H1 (cell line): Measurements from ENCODE around the gene RPUSD4. TPM values are rescaled to one million over a fixed set of nuclear protein-coding genes. Genes with fewer than 3 reads are reported as not detected.

Experiments used
- CTCF ChIA-PET: fragments of 300-600 bp; sonication (Branson Sonifier 250); formaldehyde crosslinking; loops from one replicate; lab custom pipeline; 2021; ENCODE audit not compliant: partially characterized antibody; lab: Charles Lee
- POLR2A ChIA-PET: fragments of 300-600 bp; sonication (Branson Sonifier 250); formaldehyde crosslinking; loops from one replicate; lab custom pipeline; 2021; ENCODE audit warnings: inconsistent platforms; ENCODE audit not compliant: partially characterized antibody; lab: Charles Lee
- DNase-seq, 2 experiments: peaks; one replicate each; pipeline versions ENCODE4 v3.0.0 to v3.0.0-alpha.2; 2010 to 2022; ENCODE audit warnings: low spot score in 2 of 2, low read depth in 1 of 2, mixed read lengths in 1 of 2
- FAIRE-seq: peaks from 2 replicates; lab custom pipeline; 2011; peaks lifted over from hg19 to GRCh38; lab: Jason Lieb, UNC
- H2AFZ ChIP-seq: 2 replicates; pipeline ENCODE4 v1.8.1; 2012; ENCODE audit warnings: low read length, inconsistent platforms
- H2AK5ac ChIP-seq: 2 replicates; pipeline ENCODE4 v1.6.1; 2013; ENCODE audit warnings: low read depth, low read length
- H2BK120ac ChIP-seq: replicated peaks from 2 replicates; pipeline ENCODE3; 2013; ENCODE audit warnings: low read depth, low read length, inconsistent platforms
- H2BK12ac ChIP-seq: 2 replicates; pipeline ENCODE4 v1.6.1; 2013; ENCODE audit warnings: low read depth, low read length
- H2BK15ac ChIP-seq: 2 replicates; pipeline ENCODE4 v1.6.1; 2013; ENCODE audit warnings: low read length
- H2BK20ac ChIP-seq: 2 replicates; pipeline ENCODE4 v1.6.1; 2013; ENCODE audit warnings: low read length
- H2BK5ac ChIP-seq: 2 replicates; pipeline ENCODE4 v1.6.1; 2013; ENCODE audit warnings: low read depth, low read length
- H3K14ac ChIP-seq: 2 replicates; pipeline ENCODE4 v1.6.1; 2013; ENCODE audit warnings: inconsistent platforms; ENCODE audit not compliant: insufficient read length
- H3K18ac ChIP-seq: 2 replicates; pipeline ENCODE4 v1.6.1; 2013; ENCODE audit warnings: low read length; ENCODE audit errors: extremely low read depth
- H3K23ac ChIP-seq: 2 replicates; pipeline ENCODE4 v1.6.1; 2013; ENCODE audit warnings: inconsistent platforms; ENCODE audit not compliant: insufficient read length
- H3K23me2 ChIP-seq: 2 replicates; pipeline ENCODE4 v1.6.1; 2013; ENCODE audit warnings: low read depth, low read length
- H3K27ac ChIP-seq: 2 replicates; pipeline ENCODE4 v1.6.1; 2011; ENCODE audit warnings: low read depth, low read length, inconsistent platforms
- H3K27me3 ChIP-seq, 4 experiments: replicated peaks in 1 of 4; 1 replicate in 1 of 4; 2 replicates in 3 of 4; pipeline versions ENCODE4 v1.6.1 to v1.8.1; 2011 to 2013; ENCODE audit warnings: low read length in 3 of 4, mild to moderate bottlenecking in 3 of 4, inconsistent platforms in 2 of 4, mixed read lengths in 2 of 4, moderate library complexity in 1 of 4; ENCODE audit not compliant: control insufficient read depth in 3 of 4, insufficient read depth in 3 of 4; ENCODE audit errors: extremely low read depth in 1 of 4
- H3K36me3 ChIP-seq, 4 experiments: 2 replicates each; pipeline versions ENCODE4 v1.6.1 to v1.8.1; 2011 to 2013; ENCODE audit warnings: mild to moderate bottlenecking in 4 of 4, low read length in 3 of 4, moderate library complexity in 2 of 4, control low read depth in 1 of 4, inconsistent platforms in 1 of 4; ENCODE audit not compliant: insufficient read depth in 4 of 4, control insufficient read depth in 2 of 4
- H3K4ac ChIP-seq: replicated peaks from 2 replicates; pipeline ENCODE3; 2013; ENCODE audit warnings: low read length, low read depth, mixed read lengths, inconsistent platforms; ENCODE audit not compliant: insufficient read length
- H3K4me1 ChIP-seq, 4 experiments: replicated peaks in 1 of 4; 1 replicate in 1 of 4; 2 replicates in 3 of 4; pipeline versions ENCODE4 v1.6.1 to v1.8.1; 2011 to 2013; ENCODE audit warnings: low read length in 3 of 4, inconsistent platforms in 2 of 4, mixed read lengths in 1 of 4; ENCODE audit not compliant: insufficient read depth in 4 of 4, control insufficient read depth in 3 of 4
- H3K4me2 ChIP-seq, 2 experiments: 2 replicates each; pipeline versions ENCODE4 v1.6.1 to v1.8.1; 2011 to 2013; ENCODE audit warnings: low read depth in 2 of 2, low read length in 2 of 2, control low read depth in 1 of 2, inconsistent platforms in 1 of 2, mild to moderate bottlenecking in 1 of 2; ENCODE audit not compliant: insufficient read depth in 1 of 2
- H3K4me3 ChIP-seq, 4 experiments: fragments of 200-600, 300-600 bp in 1 of 4; sonication (generic), shearing (Covaris generic), sonication (Bioruptor Twin) in 1 of 4; 2 replicates each; pipeline versions ENCODE4 v1.5.1 to v1.8.1; 2011 to 2016; ENCODE audit warnings: low read length in 4 of 4, low read depth in 3 of 4, control low read depth in 2 of 4, inconsistent platforms in 2 of 4, mild to moderate bottlenecking in 2 of 4, mixed read lengths in 1 of 4, moderate library complexity in 1 of 4; ENCODE audit not compliant: insufficient read depth in 2 of 4; ENCODE audit errors: extremely low read depth in 1 of 4
- H3K56ac ChIP-seq: replicated peaks from 2 replicates; pipeline ENCODE3; 2013; ENCODE audit warnings: low read depth, mild to moderate bottlenecking, mixed read lengths, low read length, inconsistent platforms; ENCODE audit not compliant: insufficient read length
- H3K79me1 ChIP-seq: 2 replicates; pipeline ENCODE4 v1.6.1; 2013; ENCODE audit warnings: low read depth, low read length, control low read depth
- H3K79me2 ChIP-seq, 2 experiments: 2 replicates each; pipeline versions ENCODE4 v1.6.1 to v1.8.1; 2012 to 2013; ENCODE audit warnings: low read length in 2 of 2, mild to moderate bottlenecking in 2 of 2, inconsistent platforms in 1 of 2; ENCODE audit not compliant: insufficient read depth in 2 of 2, control insufficient read depth in 1 of 2
- H3K9ac ChIP-seq, 4 experiments: replicated peaks in 1 of 4; 1 replicate in 1 of 4; 2 replicates in 3 of 4; pipeline versions ENCODE4 v1.6.1 to v1.8.1; 2011 to 2013; ENCODE audit warnings: low read depth in 3 of 4, low read length in 3 of 4, control low read depth in 2 of 4, mild to moderate bottlenecking in 2 of 4, moderate library complexity in 2 of 4, inconsistent platforms in 1 of 4; ENCODE audit errors: extremely low read depth in 1 of 4
- H3K9me3 ChIP-seq, 2 experiments: 2 replicates each; pipeline versions ENCODE4 v1.6.1 to v1.8.1; 2012 to 2013; ENCODE audit warnings: mild to moderate bottlenecking in 2 of 2, moderate library complexity in 2 of 2, control low read depth in 1 of 2, inconsistent platforms in 1 of 2, low read depth in 1 of 2, low read length in 1 of 2, mixed read lengths in 1 of 2; ENCODE audit not compliant: insufficient read depth in 2 of 2
- H4K20me1 ChIP-seq, 2 experiments: replicated peaks in 1 of 2; 2 replicates each; pipeline versions ENCODE3 to v1.8.1; 2011 to 2013; ENCODE audit warnings: inconsistent platforms in 2 of 2, low read length in 2 of 2, mild to moderate bottlenecking in 1 of 2; ENCODE audit not compliant: insufficient read depth in 2 of 2, control insufficient read depth in 1 of 2
- H4K5ac ChIP-seq: 2 replicates; pipeline ENCODE4 v1.6.1; 2013; ENCODE audit warnings: low read length, low read depth, mixed read lengths, inconsistent platforms; ENCODE audit not compliant: insufficient read length
- H4K8ac ChIP-seq: 2 replicates; pipeline ENCODE4 v1.8.0; 2013; ENCODE audit warnings: mild to moderate bottlenecking, moderate library complexity, low read length, inconsistent platforms; ENCODE audit not compliant: insufficient read depth; ENCODE audit errors: extremely low read depth
- H4K91ac ChIP-seq: replicated peaks from 2 replicates; pipeline ENCODE3; 2013; ENCODE audit warnings: low read length, mixed read lengths, inconsistent platforms; ENCODE audit not compliant: insufficient read length
- GABPA ChIP-seq: IDR thresholded peaks from 2 replicates; pipeline ENCODE4 v1.6.1; 2011; ENCODE audit warnings: mild to moderate bottlenecking, low read length, moderate library complexity, borderline replicate concordance; ENCODE audit not compliant: insufficient read depth
- KDM5A ChIP-seq: fragments of 200-600 bp; IDR thresholded peaks from 2 replicates; pipeline ENCODE4 v1.7.1; 2012; ENCODE audit warnings: mild to moderate bottlenecking, low read length, inconsistent platforms, mixed read lengths
- MAX ChIP-seq: IDR thresholded peaks from 2 replicates; pipeline ENCODE4 v1.6.1; 2012; ENCODE audit warnings: inconsistent platforms
- NANOG ChIP-seq: IDR thresholded peaks from 2 replicates; pipeline ENCODE4 v1.6.1; 2011; ENCODE audit warnings: low read length, low read depth, mild to moderate bottlenecking, inconsistent platforms; ENCODE audit not compliant: insufficient read depth, poor library complexity, severe bottlenecking
- NRF1 ChIP-seq: IDR thresholded peaks from 2 replicates; pipeline ENCODE4 v1.6.1; 2011; ENCODE audit warnings: mild to moderate bottlenecking, low read depth, low read length, improper control_type of control experiment
- POLR2AphosphoS5 ChIP-seq: IDR thresholded peaks from 2 replicates; pipeline ENCODE4 v1.6.1; 2011; ENCODE audit warnings: low read depth, low read length
- RBBP5 ChIP-seq: IDR thresholded peaks from 2 replicates; pipeline ENCODE4 v1.7.1; 2012; ENCODE audit warnings: low read depth, mild to moderate bottlenecking, inconsistent platforms, low read length, moderate library complexity, borderline replicate concordance
- SP1 ChIP-seq: IDR thresholded peaks from 2 replicates; pipeline ENCODE4 v1.6.1; 2011; ENCODE audit warnings: low read depth, low read length
- SUZ12 ChIP-seq: fragments of 200-600 bp; sonication (generic); IDR thresholded peaks from 2 replicates; pipeline ENCODE4 v1.6.1; 2012; ENCODE audit warnings: mild to moderate bottlenecking, inconsistent platforms, low read length, moderate library complexity, mixed read lengths
- TAF1 ChIP-seq: IDR thresholded peaks from 2 replicates; pipeline ENCODE4 v1.6.1; 2011; ENCODE audit warnings: mild to moderate bottlenecking, low read depth, low read length
- WGBS, 2 experiments: shearing (Covaris generic) in 1 of 2; methylation state at CpG; one replicate each; pipeline versions ENCODE4 v1.1.6 to v1.1.7; 2013 to 2015; ENCODE audit warnings: low lambda C conversion rate in 2 of 2, mixed read lengths in 2 of 2, inconsistent platforms in 1 of 2, low coverage in 1 of 2, missing lambda C conversion rate in 1 of 2; ENCODE audit not compliant: insufficient replicate concordance in 2 of 2, insufficient coverage in 1 of 2, insufficient read length in 1 of 2; ENCODE audit errors: extremely low coverage in 1 of 2, missing lambda C conversion rate in 1 of 2; 5-methylcytosine and 5-hydroxymethylcytosine counted together
- polyA plus RNA-seq, 7 experiments: library from polyadenylated mRNA; depleted of rRNA in 3 of 7; stranded (reverse) in 5 of 7; unstranded in 2 of 7; fragments of >200 nt in 5 of 7; fragments of 200-250 nt in 2 of 7; gene quantifications; 1 replicate in 5 of 7; 2 replicates in 1 of 7; 4 replicates in 1 of 7; pipeline versions ENCODE4 v1.2.1 to v1.2.3, GENCODE V29; 2011 to 2013; ENCODE audit warnings: missing spikeins in 2 of 7, mixed read lengths in 2 of 7
- total RNA-seq: library from RNA; stranded (reverse); fragmentation: NEBNext Ultra II Directional; extraction: Animal tissue kit (Norgen Biotek cat#: 25700); gene quantifications from 2 replicates; pipeline ENCODE4 v1.2.1, GENCODE V29; 2021
- TF ChIP-seq, protein P1 (sequence below): IDR thresholded peaks from 2 replicates; pipeline ENCODE4 v1.6.1; 2012; ENCODE audit warnings: low read length, inconsistent platforms
- TF ChIP-seq, protein P2 (sequence below): IDR thresholded peaks from 2 replicates; pipeline ENCODE4 v1.6.1; 2012; ENCODE audit warnings: inconsistent platforms

The RPUSD4 gene
- total and polyA plus RNA-seq, 2 of the 8 experiments (the other 6 are each of a cell fraction or from before 2014, with no cell fraction given): 36.1 to 50.7 TPM

- H3K23me2 ChIP-seq: no peaks in the 10 kb centered on the region
- no peak overlapping the region for H4K8ac ChIP-seq
- H2BK5ac ChIP-seq: no peak overlapping the region
- ChIA-PET CTCF (no interaction called here), POLR2A (interaction anchor here (2.9 kb wide), 1 partner anchor 9 kb away, joined by 11 read pairs; no protein-coding TSS in a partner anchor)
- DNase-seq (no peak), FAIRE-seq (no peak)
- no peak overlapping the region for H2AFZ ChIP-seq
- no peak overlapping the region for H2BK15ac ChIP-seq
- no peak overlapping the region for H3K14ac ChIP-seq
- H3K56ac ChIP-seq: no peak overlapping the region
- H2BK12ac ChIP-seq: no peak overlapping the region
- no peak overlapping the region for H2BK120ac ChIP-seq
- H2AK5ac ChIP-seq: no peak overlapping the region
- 91% methylated on average over 4 of the region's 4 CpGs; no CpG with 5 or more reads in 1 of the 2 experiments for WGBS, 2 experiments
- H3K27me3 ChIP-seq: no peaks in the 10 kb centered on the region
- H3K27ac ChIP-seq: no peak overlapping the region
- H3K4me2 ChIP-seq: no peak overlapping the region
- H3K18ac ChIP-seq: no peak overlapping the region
- H4K5ac ChIP-seq: no peak overlapping the region
- no peak overlapping the region for H3K4me3 ChIP-seq
- H2BK20ac ChIP-seq: no peak overlapping the region
- H4K20me1 ChIP-seq: peaks cover 0 to 4% of the 10 kb centered on the region in 2 experiments
- no peak overlapping the region for H3K4ac ChIP-seq
- peaks cover 4 to 49% (median 28%) of the 10 kb centered on the region in 4 experiments for H3K36me3 ChIP-seq
- H4K91ac ChIP-seq: no peak overlapping the region
- H3K9me3 ChIP-seq: no peaks in the 10 kb centered on the region
- H3K79me1 ChIP-seq: no peaks in the 10 kb centered on the region; the same call in 1 of the 2 replicates
- no peak overlapping the region for H3K23ac ChIP-seq
- H3K9ac ChIP-seq: no peak overlapping the region
- H3K79me2 ChIP-seq: no peaks in the 10 kb centered on the region
- H3K4me1 ChIP-seq: no peaks in the 10 kb centered on the region
- TF ChIP-seq GABPA: no peak
- no peak for TF ChIP-seq RBBP5
- no peak for TF ChIP-seq MAX
- TF ChIP-seq, protein P1, sequence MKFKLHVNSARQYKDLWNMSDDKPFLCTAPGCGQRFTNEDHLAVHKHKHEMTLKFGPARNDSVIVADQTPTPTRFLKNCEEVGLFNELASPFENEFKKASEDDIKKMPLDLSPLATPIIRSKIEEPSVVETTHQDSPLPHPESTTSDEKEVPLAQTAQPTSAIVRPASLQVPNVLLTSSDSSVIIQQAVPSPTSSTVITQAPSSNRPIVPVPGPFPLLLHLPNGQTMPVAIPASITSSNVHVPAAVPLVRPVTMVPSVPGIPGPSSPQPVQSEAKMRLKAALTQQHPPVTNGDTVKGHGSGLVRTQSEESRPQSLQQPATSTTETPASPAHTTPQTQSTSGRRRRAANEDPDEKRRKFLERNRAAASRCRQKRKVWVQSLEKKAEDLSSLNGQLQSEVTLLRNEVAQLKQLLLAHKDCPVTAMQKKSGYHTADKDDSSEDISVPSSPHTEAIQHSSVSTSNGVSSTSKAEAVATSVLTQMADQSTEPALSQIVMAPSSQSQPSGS: no peak
- TF ChIP-seq KDM5A: no peak
- TF ChIP-seq POLR2AphosphoS5: no peak
- no peak for TF ChIP-seq NRF1
- no peak for TF ChIP-seq SP1
- TF ChIP-seq, protein P2, sequence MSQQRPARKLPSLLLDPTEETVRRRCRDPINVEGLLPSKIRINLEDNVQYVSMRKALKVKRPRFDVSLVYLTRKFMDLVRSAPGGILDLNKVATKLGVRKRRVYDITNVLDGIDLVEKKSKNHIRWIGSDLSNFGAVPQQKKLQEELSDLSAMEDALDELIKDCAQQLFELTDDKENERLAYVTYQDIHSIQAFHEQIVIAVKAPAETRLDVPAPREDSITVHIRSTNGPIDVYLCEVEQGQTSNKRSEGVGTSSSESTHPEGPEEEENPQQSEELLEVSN: no peak
- no peak for TF ChIP-seq SUZ12
- no peak for TF ChIP-seq TAF1
- no peak for TF ChIP-seq NANOG
Observed at GRCh38 chr11:126253265-126253664, 41.8 kb upstream of the RPUSD4 start.
